ENCODE measurements around the gene ACOT7. TPM values are rescaled to one million over a fixed set of nuclear protein-coding genes. Genes with fewer than 3 reads are reported as not detected.
A peak's percentile ranks its signal among the peaks of the same experiment; 100 is the strongest.

The ACOT7 gene
- total RNA-seq, 1 donor from 2014 or later, result 16.1 TPM

GRCh38 chr1:6239950-6240768, 153.4 kb downstream of the ACOT7 start:
- H3K36me3 ChIP-seq, result no peaks in the 10 kb centered on the region
- intact Hi-C loops (cut with DNase I), result no loop called here
- H3K27ac ChIP-seq, result no peak overlapping the region
- no peak overlapping the region for H3K4me3 ChIP-seq
- no peak for DNase-seq (ENCODE audit: low spot score in 2 of 2)
- peaks cover 36% of the 10 kb centered on the region for H3K27me3 ChIP-seq
- H3K9me3 ChIP-seq, result no peaks in the 10 kb centered on the region
- peaks cover 3 to 7% of the 10 kb centered on the region in 2 donors for H3K4me1 ChIP-seq
- TF ChIP-seq, protein P1, sequence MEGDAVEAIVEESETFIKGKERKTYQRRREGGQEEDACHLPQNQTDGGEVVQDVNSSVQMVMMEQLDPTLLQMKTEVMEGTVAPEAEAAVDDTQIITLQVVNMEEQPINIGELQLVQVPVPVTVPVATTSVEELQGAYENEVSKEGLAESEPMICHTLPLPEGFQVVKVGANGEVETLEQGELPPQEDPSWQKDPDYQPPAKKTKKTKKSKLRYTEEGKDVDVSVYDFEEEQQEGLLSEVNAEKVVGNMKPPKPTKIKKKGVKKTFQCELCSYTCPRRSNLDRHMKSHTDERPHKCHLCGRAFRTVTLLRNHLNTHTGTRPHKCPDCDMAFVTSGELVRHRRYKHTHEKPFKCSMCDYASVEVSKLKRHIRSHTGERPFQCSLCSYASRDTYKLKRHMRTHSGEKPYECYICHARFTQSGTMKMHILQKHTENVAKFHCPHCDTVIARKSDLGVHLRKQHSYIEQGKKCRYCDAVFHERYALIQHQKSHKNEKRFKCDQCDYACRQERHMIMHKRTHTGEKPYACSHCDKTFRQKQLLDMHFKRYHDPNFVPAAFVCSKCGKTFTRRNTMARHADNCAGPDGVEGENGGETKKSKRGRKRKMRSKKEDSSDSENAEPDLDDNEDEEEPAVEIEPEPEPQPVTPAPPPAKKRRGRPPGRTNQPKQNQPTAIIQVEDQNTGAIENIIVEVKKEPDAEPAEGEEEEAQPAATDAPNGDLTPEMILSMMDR (IDR thresholded peaks at IDR 0.05), result no peak

DNA sequence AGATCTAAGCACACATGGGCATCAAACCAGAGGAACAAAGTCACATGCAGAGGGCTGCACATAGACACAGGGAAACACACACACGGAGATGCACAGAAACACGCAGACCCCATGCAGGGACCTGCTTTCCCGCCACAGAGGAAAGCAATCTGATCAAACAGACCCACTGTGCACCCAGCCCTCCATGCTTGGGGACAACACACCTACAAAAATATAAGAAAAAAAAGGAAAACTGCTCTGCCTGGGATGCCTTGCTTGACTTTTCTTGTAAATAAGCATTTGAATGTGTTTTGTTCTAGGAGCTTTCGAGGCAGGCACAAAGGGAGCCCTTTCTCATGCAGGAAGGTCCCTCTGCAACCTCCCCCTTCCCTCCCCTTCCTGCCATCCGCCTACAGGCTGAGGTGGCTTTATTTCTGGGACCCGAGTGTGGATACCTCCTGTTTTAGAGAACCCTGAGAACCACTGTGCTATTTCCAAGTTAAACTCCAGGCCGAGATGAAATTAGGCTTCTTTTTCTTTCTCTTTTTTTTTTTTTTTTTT, 154.3 kb downstream of the ACOT7 start:
- Histone ChIP-seq H3K36me3 (no peaks in the 10 kb centered on the region), H3K27ac (no peak overlapping the region), H3K9me3 (no peaks in the 10 kb centered on the region), H3K27me3 (peaks cover 32% of the 10 kb centered on the region), H3K4me3 (no peak overlapping the region), H3K4me1 (peaks cover 10 to 11% of the 10 kb centered on the region in 2 donors)
- TF ChIP-seq, protein P1 (IDR thresholded peaks at IDR 0.05), result no peak
- no peak for DNase-seq (ENCODE audit: low spot score in 2 of 2)
- intact Hi-C loops (cut with DNase I), result no loop called here

DNA sequence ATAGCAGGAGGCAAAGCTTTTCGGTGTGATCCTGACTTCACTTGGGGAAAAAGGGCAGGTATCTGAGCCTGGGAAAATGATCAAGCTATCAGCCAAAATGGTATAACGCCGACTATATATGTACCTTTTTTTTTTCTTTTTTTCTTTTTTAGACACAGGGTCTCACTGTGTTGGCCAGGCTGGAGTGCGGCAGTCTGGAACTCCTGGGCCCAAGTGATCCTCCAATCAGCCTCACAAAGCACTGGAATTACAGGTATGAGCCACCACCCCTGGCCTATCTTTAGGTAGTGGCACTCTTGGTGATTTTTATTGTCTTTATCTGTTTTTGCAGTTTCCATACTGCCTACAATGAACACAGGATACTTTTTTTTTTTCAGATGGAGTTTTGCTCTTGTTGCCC, 156.5 kb downstream of the ACOT7 start:
- no peak for DNase-seq (ENCODE audit: low spot score in 2 of 2)
- no peak overlapping the region for H3K27ac ChIP-seq
- TF ChIP-seq, protein P1 (IDR thresholded peaks at IDR 0.05), result no peak
- intact Hi-C loops (cut with DNase I), result loop anchor here (2.0 kb wide), 1 partner anchor 244 kb away; the partner anchor contains the start of gene NPHP4
- no peak overlapping the region for H3K4me3 ChIP-seq
- H3K36me3 ChIP-seq, result peaks cover 0 to 17% of the 10 kb centered on the region in 2 donors
- H3K4me1 ChIP-seq, result peaks cover 6 to 11% of the 10 kb centered on the region in 2 donors
- no peaks in the 10 kb centered on the region for H3K9me3 ChIP-seq
- peaks cover 12% of the 10 kb centered on the region for H3K27me3 ChIP-seq

DNA sequence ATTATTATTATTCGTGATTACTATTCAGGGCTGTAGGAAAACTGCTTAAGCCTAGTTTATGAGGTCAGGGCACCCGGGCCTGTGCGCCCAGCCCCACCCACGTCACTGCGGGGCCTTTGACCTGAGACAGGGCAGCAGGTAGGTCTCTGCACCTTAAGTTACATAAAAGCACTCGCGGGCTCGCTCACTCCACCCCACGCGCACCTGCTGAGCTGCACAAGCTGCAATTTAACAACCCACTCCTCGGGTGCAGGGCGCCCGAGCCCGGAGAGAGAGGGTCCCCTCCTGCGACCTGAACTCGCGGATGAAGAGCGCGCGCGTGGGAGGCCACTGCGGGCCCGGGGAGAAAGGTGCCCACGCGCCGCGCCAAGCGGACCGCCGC, 158.3 kb downstream of the ACOT7 start:
- no peak overlapping the region for H3K27ac ChIP-seq
- DNase-seq (ENCODE audit: low spot score in 2 of 2), result no peak
- H3K36me3 ChIP-seq, result peaks cover 0 to 31% of the 10 kb centered on the region in 2 donors
- intact Hi-C loops (cut with DNase I), result no loop called here
- no peaks in the 10 kb centered on the region for H3K27me3 ChIP-seq
- peaks cover 2 to 9% of the 10 kb centered on the region in 2 donors for H3K4me1 ChIP-seq
- no peaks in the 10 kb centered on the region for H3K9me3 ChIP-seq
- TF ChIP-seq, protein P1 (IDR thresholded peaks at IDR 0.05), result no peak
- H3K4me3 ChIP-seq, result peak overlapping the region; percentile 78 to 89

- Histone ChIP-seq H3K27ac (no peak overlapping the region), H3K4me3 (peak overlapping the region; percentile 78 to 89), H3K4me1 (peaks cover 2 to 9% of the 10 kb centered on the region in 2 donors), H3K36me3 (peaks cover 4 to 36% of the 10 kb centered on the region in 2 donors), H3K9me3 (no peaks in the 10 kb centered on the region), H3K27me3 (no peaks in the 10 kb centered on the region)
- TF ChIP-seq, protein P1 (IDR thresholded peaks at IDR 0.05), result no peak
- DNase-seq (ENCODE audit: low spot score in 2 of 2), result no peak
- intact Hi-C loops (cut with DNase I), result no loop called here
Observed at GRCh38 chr1:6234502-6235295, 158.9 kb downstream of the ACOT7 start.

All from ascending aorta (tissue), 2 donors.